Measurements from ENCODE around the gene MRPS31. TPM values are rescaled to one million over a fixed set of nuclear protein-coding genes. Genes with fewer than 3 reads are reported as not detected.

Gene MRPS31
- total and polyA plus RNA-seq, 5 donors from 2014 or later: 21.5 to 71.0 (median 55.8) TPM

- no peak for ATAC-seq (ENCODE audit: low read depth in 2 of 2)
These were observed 25.7 kb upstream of the MRPS31 start for GRCh38 chr13:40796649-40797048.

GRCh38 chr13:40794414-40795368 is 23.7 kb upstream of the MRPS31 start:
- Histone ChIP-seq H3K4me3 (ENCODE audit: low read depth, low read length) (no peak overlapping the region), H3K27me3 (ENCODE audit: control insufficient read depth, insufficient read depth, low read length) (no peaks in the 10 kb centered on the region), H3K36me3 (ENCODE audit: control insufficient read depth, insufficient read depth, low read length) (peaks cover 24% of the 10 kb centered on the region), H3K4me1 (ENCODE audit: control insufficient read depth, insufficient read depth, low read length, poor library complexity, severe bottlenecking) (peaks cover 10% of the 10 kb centered on the region), H3K27ac (ENCODE audit: insufficient read depth, low read length, poor library complexity, severe bottlenecking) (no peak overlapping the region), H3K9me3 (ENCODE audit: control insufficient read depth in 2 of 2, low read length in 2 of 2) (no peaks in the 10 kb centered on the region)
- ATAC-seq (ENCODE audit: low read depth in 2 of 2) (no peak), DNase-seq (no peak)
- Mint-ChIP-seq H3K27ac (no peak overlapping the region), H3K4me1 (peaks cover 5 to 45% (median 29%) of the 10 kb centered on the region in 4 donors), H3K27me3 (no peaks in the 10 kb centered on the region), H3K9me3 (no peaks in the 10 kb centered on the region), H3K36me3 (peaks cover 36% of the 10 kb centered on the region), H3K4me3 (no peak overlapping the region)

More at GRCh38 chr13:40796649-40797048, 25.7 kb upstream of the MRPS31 start:
- peaks cover 5 to 32% (median 23%) of the 10 kb centered on the region in 4 donors for H3K4me1 Mint-ChIP-seq
- Histone ChIP-seq H3K27ac (ENCODE audit: insufficient read depth, low read length, poor library complexity, severe bottlenecking) (no peak overlapping the region), H3K27me3 (ENCODE audit: control insufficient read depth, insufficient read depth, low read length) (no peaks in the 10 kb centered on the region), H3K4me1 (ENCODE audit: control insufficient read depth, insufficient read depth, low read length, poor library complexity, severe bottlenecking) (peaks cover 3% of the 10 kb centered on the region), H3K36me3 (ENCODE audit: control insufficient read depth, insufficient read depth, low read length) (peaks cover 34% of the 10 kb centered on the region), H3K9me3 (ENCODE audit: control insufficient read depth in 2 of 2, low read length in 2 of 2) (no peaks in the 10 kb centered on the region), H3K4me3 (ENCODE audit: low read depth, low read length) (no peak overlapping the region)
- H3K27me3 Mint-ChIP-seq: no peaks in the 10 kb centered on the region
- no peak overlapping the region for H3K27ac Mint-ChIP-seq
- no peak for DNase-seq
- peaks cover 53% of the 10 kb centered on the region for H3K36me3 Mint-ChIP-seq
- no peaks in the 10 kb centered on the region for H3K9me3 Mint-ChIP-seq
- peak overlapping the region in 1 of 4 donors; percentile 18 for H3K4me3 Mint-ChIP-seq

GRCh38 chr13:40793339-40793738 is 22.3 kb upstream of the MRPS31 start:
- H3K36me3 ChIP-seq (ENCODE audit: control insufficient read depth, insufficient read depth, low read length): peaks cover 15% of the 10 kb centered on the region
- ATAC-seq (ENCODE audit: low read depth in 2 of 2) (no peak), DNase-seq (no peak)
- Mint-ChIP-seq H3K4me3 (peak overlapping the region in 2 of 4 donors; percentile 5 to 72), H3K4me1 (peaks cover 5 to 42% (median 26%) of the 10 kb centered on the region in 4 donors), H3K36me3 (peaks cover 25% of the 10 kb centered on the region), H3K9me3 (no peaks in the 10 kb centered on the region), H3K27me3 (no peaks in the 10 kb centered on the region), H3K27ac (peak overlapping the region; percentile 21 to 60 (median 35))
- no peaks in the 10 kb centered on the region for H3K9me3 ChIP-seq (ENCODE audit: control insufficient read depth in 2 of 2, low read length in 2 of 2)
- peaks cover 16% of the 10 kb centered on the region for H3K4me1 ChIP-seq (ENCODE audit: control insufficient read depth, insufficient read depth, low read length, poor library complexity, severe bottlenecking)
- no peak overlapping the region for H3K27ac ChIP-seq (ENCODE audit: insufficient read depth, low read length, poor library complexity, severe bottlenecking)
- H3K4me3 ChIP-seq (ENCODE audit: low read depth, low read length): no peak overlapping the region
- H3K27me3 ChIP-seq (ENCODE audit: control insufficient read depth, insufficient read depth, low read length): no peaks in the 10 kb centered on the region

- DNase-seq: no peak
- no peaks in the 10 kb centered on the region for H3K9me3 Mint-ChIP-seq
- Histone ChIP-seq H3K9me3 (ENCODE audit: control insufficient read depth in 2 of 2, low read length in 2 of 2) (no peaks in the 10 kb centered on the region), H3K27ac (ENCODE audit: insufficient read depth, low read length, poor library complexity, severe bottlenecking) (no peak overlapping the region), H3K4me1 (ENCODE audit: control insufficient read depth, insufficient read depth, low read length, poor library complexity, severe bottlenecking) (peaks cover 16% of the 10 kb centered on the region), H3K36me3 (ENCODE audit: control insufficient read depth, insufficient read depth, low read length) (peaks cover 15% of the 10 kb centered on the region), H3K27me3 (ENCODE audit: control insufficient read depth, insufficient read depth, low read length) (no peaks in the 10 kb centered on the region), H3K4me3 (ENCODE audit: low read depth, low read length) (no peak overlapping the region)
- H3K36me3 Mint-ChIP-seq: peaks cover 25% of the 10 kb centered on the region
- no peaks in the 10 kb centered on the region for H3K27me3 Mint-ChIP-seq
- no peak for ATAC-seq (ENCODE audit: low read depth in 2 of 2)
- H3K4me3 Mint-ChIP-seq: peak overlapping the region in 3 of 4 donors; percentile 16 to 72 (median 55)
- H3K27ac Mint-ChIP-seq: peak overlapping the region in 2 of 3 donors; percentile 21 to 30
- peaks cover 5 to 48% (median 29%) of the 10 kb centered on the region in 4 donors for H3K4me1 Mint-ChIP-seq
These were observed 21.5 kb upstream of the MRPS31 start for GRCh38 chr13:40792284-40793051.

GRCh38 chr13:40790154-40790616 is 19.2 kb upstream of the MRPS31 start:
- Histone ChIP-seq H3K9me3 (ENCODE audit: control insufficient read depth in 2 of 2, low read length in 2 of 2) (no peaks in the 10 kb centered on the region), H3K4me1 (ENCODE audit: control insufficient read depth, insufficient read depth, low read length, poor library complexity, severe bottlenecking) (peaks cover 21% of the 10 kb centered on the region), H3K27me3 (ENCODE audit: control insufficient read depth, insufficient read depth, low read length) (no peaks in the 10 kb centered on the region), H3K27ac (ENCODE audit: insufficient read depth, low read length, poor library complexity, severe bottlenecking) (peak overlapping the region; percentile 66), H3K4me3 (ENCODE audit: low read depth, low read length) (peak overlapping the region; percentile 15), H3K36me3 (ENCODE audit: control insufficient read depth, insufficient read depth, low read length) (no peaks in the 10 kb centered on the region)
- peak overlapping the region in 2 of 3 donors; percentile 84 to 92 for H3K27ac Mint-ChIP-seq
- no peaks in the 10 kb centered on the region for H3K9me3 Mint-ChIP-seq
- no peak for ATAC-seq (ENCODE audit: low read depth in 2 of 2)
- no peaks in the 10 kb centered on the region for H3K27me3 Mint-ChIP-seq
- DNase-seq: no peak
- H3K36me3 Mint-ChIP-seq: peaks cover 17% of the 10 kb centered on the region
- H3K4me1 Mint-ChIP-seq: peaks cover 0 to 53% (median 36%) of the 10 kb centered on the region in 4 donors
- peak overlapping the region; percentile 83 to 95 (median 90) for H3K4me3 Mint-ChIP-seq

- peaks cover 0 to 51% (median 34%) of the 10 kb centered on the region in 4 donors for H3K4me1 Mint-ChIP-seq
These were observed 18.5 kb upstream of the MRPS31 start, which contains the start of gene SLC25A15 for GRCh38 chr13:40789275-40790153. SLC25A15 (plus strand) TSS chr13:40789611; CDS start chr13:40793227, 3,616 bp downstream.

More at GRCh38 chr13:40789275-40790153, 18.5 kb upstream of the MRPS31 start, which contains the start of gene SLC25A15:
- H3K36me3 Mint-ChIP-seq: peaks cover 15% of the 10 kb centered on the region
- H3K27me3 Mint-ChIP-seq: no peaks in the 10 kb centered on the region
- peak within 1 kb of the TSS; percentile 66 for H3K27ac ChIP-seq (ENCODE audit: insufficient read depth, low read length, poor library complexity, severe bottlenecking)
- H3K9me3 ChIP-seq (ENCODE audit: control insufficient read depth in 2 of 2, low read length in 2 of 2): no peaks in the 10 kb centered on the region
- no peaks in the 10 kb centered on the region for H3K27me3 ChIP-seq (ENCODE audit: control insufficient read depth, insufficient read depth, low read length)
- H3K4me1 ChIP-seq (ENCODE audit: control insufficient read depth, insufficient read depth, low read length, poor library complexity, severe bottlenecking): peaks cover 21% of the 10 kb centered on the region
- peak within 1 kb of the TSS; percentile 55 for H3K4me3 ChIP-seq (ENCODE audit: low read depth, low read length)
- H3K36me3 ChIP-seq (ENCODE audit: control insufficient read depth, insufficient read depth, low read length): no peaks in the 10 kb centered on the region
- no peaks in the 10 kb centered on the region for H3K9me3 Mint-ChIP-seq
- DNase-seq (peak; percentile 63 to 84 (median 74)), ATAC-seq (ENCODE audit: low read depth in 2 of 2) (peak; percentile 89 to 91)
- peak within 1 kb of the TSS; percentile 83 to 95 (median 92) for H3K4me3 Mint-ChIP-seq
- peak within 1 kb of the TSS; percentile 65 to 92 (median 84) for H3K27ac Mint-ChIP-seq

Measured in CD4-positive, CD25-positive, alpha-beta regulatory T cell (primary cell).